Loucy (cell line): ENCODE results near the gene CDH20.

ENCODE experiments used
- H2AFZ ChIP-seq: fragments of 200-600 bp; sonication (generic); 2 replicates; pipeline ENCODE4 v1.6.0; 2016; ENCODE audit warnings: antibody characterized with exemption, mild to moderate bottlenecking, low read length, moderate library complexity
- H3F3A ChIP-seq: fragments of 200-600 bp; 2 replicates; pipeline ENCODE4 v1.6.0; 2016; ENCODE audit warnings: antibody characterized with exemption, low read depth, mild to moderate bottlenecking
- H3K27me3 ChIP-seq: fragments of 200-600 bp; sonication (generic); 2 replicates; pipeline ENCODE4 v1.6.1; 2014; ENCODE audit warnings: low read length, mild to moderate bottlenecking; ENCODE audit not compliant: insufficient read depth, poor library complexity, severe bottlenecking
- H3K36me3 ChIP-seq: fragments of 200-600 bp; sonication (generic); 2 replicates; pipeline ENCODE4 v1.6.1; 2016; ENCODE audit warnings: low read length; ENCODE audit not compliant: insufficient read depth
- H3K4me1 ChIP-seq: fragments of 200-600 bp; sonication (generic); 2 replicates; pipeline ENCODE4 v1.5.1; 2014; ENCODE audit warnings: low read length, mild to moderate bottlenecking; ENCODE audit not compliant: insufficient read depth, poor library complexity, severe bottlenecking
- H3K4me2 ChIP-seq: fragments of 200-600 bp; sonication (generic); 2 replicates; pipeline ENCODE4 v1.6.0; 2014; ENCODE audit warnings: antibody characterized with exemption, low read length, low read depth, mild to moderate bottlenecking; ENCODE audit not compliant: poor library complexity, severe bottlenecking
- H3K4me3 ChIP-seq: fragments of 200-600 bp; sonication (generic); 2 replicates; pipeline ENCODE4 v1.5.1; 2014; ENCODE audit warnings: low read length, mild to moderate bottlenecking, mixed read lengths; ENCODE audit not compliant: poor library complexity, severe bottlenecking
- H3K79me2 ChIP-seq: fragments of 200-600 bp; sonication (generic); 2 replicates; pipeline ENCODE4 v1.6.1; 2014; ENCODE audit warnings: low read length; ENCODE audit not compliant: insufficient read depth
- H3K9ac ChIP-seq: fragments of 200-600 bp; sonication (generic); 2 replicates; pipeline ENCODE4 v1.6.0; 2014; ENCODE audit warnings: mild to moderate bottlenecking, low read depth, low read length, moderate library complexity; ENCODE audit not compliant: poor library complexity, severe bottlenecking
- H3K9me2 ChIP-seq: fragments of 200-600 bp; sonication (generic); replicated peaks from 2 replicates; pipeline ENCODE4 v1.6.1; 2016; ENCODE audit warnings: low read depth, low read length, mixed read lengths
- H3K9me3 ChIP-seq: fragments of 200-600 bp; sonication (generic); 2 replicates; pipeline ENCODE4 v1.6.1; 2014; ENCODE audit warnings: mild to moderate bottlenecking, antibody characterized with exemption, low read length, low read depth; ENCODE audit not compliant: insufficient read depth
- H4K20me1 ChIP-seq: fragments of 200-600 bp; sonication (generic); 2 replicates; pipeline ENCODE4 v1.6.0; 2014; ENCODE audit warnings: antibody characterized with exemption, low read length, mild to moderate bottlenecking; ENCODE audit not compliant: insufficient read depth, poor library complexity, severe bottlenecking
- EZH2phosphoT487 ChIP-seq: fragments of 200-600 bp; IDR thresholded peaks from 2 replicates; pipeline ENCODE4 v1.6.1; 2018; ENCODE audit warnings: antibody characterized with exemption, mild to moderate bottlenecking, moderate library complexity, borderline replicate concordance
- TF ChIP-seq, protein P1 (sequence below): fragments of 200-600 bp; sonication (generic); conservative IDR thresholded peaks from 2 replicates; pipeline ENCODE4 v1.5.1; 2014; ENCODE audit warnings: mild to moderate bottlenecking, antibody characterized with exemption, low read length

CDH20 gene

GRCh38 chr18:61474918-61475317, 141.7 kb downstream of the CDH20 start:
- Histone ChIP-seq H3K4me3 (no peak overlapping the region), H3K9me3 (no peaks in the 10 kb centered on the region), H3K36me3 (no peaks in the 10 kb centered on the region), H3K9ac (no peak overlapping the region), H2AFZ (no peak overlapping the region), H3K79me2 (no peaks in the 10 kb centered on the region), H3K9me2 (no peaks in the 10 kb centered on the region), H3K4me2 (no peak overlapping the region), H3K27me3 (no peaks in the 10 kb centered on the region), H3F3A (no peaks in the 10 kb centered on the region), H3K4me1 (no peaks in the 10 kb centered on the region), H4K20me1 (no peaks in the 10 kb centered on the region)
- no peak for TF ChIP-seq EZH2phosphoT487
- TF ChIP-seq, protein P1, sequence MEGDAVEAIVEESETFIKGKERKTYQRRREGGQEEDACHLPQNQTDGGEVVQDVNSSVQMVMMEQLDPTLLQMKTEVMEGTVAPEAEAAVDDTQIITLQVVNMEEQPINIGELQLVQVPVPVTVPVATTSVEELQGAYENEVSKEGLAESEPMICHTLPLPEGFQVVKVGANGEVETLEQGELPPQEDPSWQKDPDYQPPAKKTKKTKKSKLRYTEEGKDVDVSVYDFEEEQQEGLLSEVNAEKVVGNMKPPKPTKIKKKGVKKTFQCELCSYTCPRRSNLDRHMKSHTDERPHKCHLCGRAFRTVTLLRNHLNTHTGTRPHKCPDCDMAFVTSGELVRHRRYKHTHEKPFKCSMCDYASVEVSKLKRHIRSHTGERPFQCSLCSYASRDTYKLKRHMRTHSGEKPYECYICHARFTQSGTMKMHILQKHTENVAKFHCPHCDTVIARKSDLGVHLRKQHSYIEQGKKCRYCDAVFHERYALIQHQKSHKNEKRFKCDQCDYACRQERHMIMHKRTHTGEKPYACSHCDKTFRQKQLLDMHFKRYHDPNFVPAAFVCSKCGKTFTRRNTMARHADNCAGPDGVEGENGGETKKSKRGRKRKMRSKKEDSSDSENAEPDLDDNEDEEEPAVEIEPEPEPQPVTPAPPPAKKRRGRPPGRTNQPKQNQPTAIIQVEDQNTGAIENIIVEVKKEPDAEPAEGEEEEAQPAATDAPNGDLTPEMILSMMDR, result no peak

DNA sequence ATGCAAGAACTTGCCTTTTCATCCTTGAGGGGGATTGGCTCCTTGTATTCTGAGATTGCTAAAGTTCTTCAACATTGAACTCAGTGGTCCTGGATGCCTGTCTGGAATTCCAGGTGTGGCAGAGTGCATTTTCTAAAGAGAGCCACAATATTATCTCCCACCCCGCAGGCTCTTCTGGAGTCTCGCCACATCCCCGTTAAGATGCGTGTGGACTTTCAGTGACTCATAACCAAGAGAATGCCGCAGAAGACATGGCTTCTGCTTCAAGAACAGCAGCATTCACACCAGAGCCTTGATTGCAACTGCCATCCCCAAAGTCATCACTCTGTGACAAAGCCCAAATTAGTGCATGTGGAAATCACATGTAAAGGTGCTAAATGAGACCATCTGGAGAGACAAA, 142.7 kb downstream of the CDH20 start:
- H3K36me3 ChIP-seq, result no peaks in the 10 kb centered on the region
- H3K9ac ChIP-seq, result no peak overlapping the region
- H3K4me3 ChIP-seq, result no peak overlapping the region
- TF ChIP-seq, protein P1, result no peak
- no peak for TF ChIP-seq EZH2phosphoT487
- H3K4me2 ChIP-seq, result no peak overlapping the region
- H3K9me2 ChIP-seq, result no peaks in the 10 kb centered on the region
- H3K9me3 ChIP-seq, result no peaks in the 10 kb centered on the region
- H3K79me2 ChIP-seq, result no peaks in the 10 kb centered on the region
- H2AFZ ChIP-seq, result no peak overlapping the region
- H4K20me1 ChIP-seq, result no peaks in the 10 kb centered on the region
- no peaks in the 10 kb centered on the region for H3K4me1 ChIP-seq
- no peaks in the 10 kb centered on the region for H3F3A ChIP-seq
- H3K27me3 ChIP-seq, result no peaks in the 10 kb centered on the region

DNA sequence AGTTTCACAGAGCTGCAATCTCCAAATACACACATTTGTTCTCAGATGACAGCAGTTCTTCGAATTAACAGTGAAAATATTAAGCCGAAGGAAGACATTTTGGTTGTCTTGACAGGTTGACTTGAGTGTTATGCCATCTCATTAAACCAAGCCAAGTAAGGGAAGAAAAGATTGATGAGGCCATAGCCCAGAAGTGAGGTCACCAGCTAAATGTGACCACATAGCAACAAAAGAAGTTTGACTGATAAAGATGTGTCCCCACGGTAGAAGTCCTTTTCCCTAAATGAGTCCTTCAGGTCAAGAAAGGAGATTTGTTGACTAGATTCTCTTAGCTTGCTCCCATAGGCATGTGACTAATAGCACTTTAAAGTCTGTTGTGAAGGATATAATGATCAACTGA, 156.1 kb downstream of the CDH20 start:
- Histone ChIP-seq H3K9me3 (no peaks in the 10 kb centered on the region), H2AFZ (no peak overlapping the region), H3K27me3 (no peaks in the 10 kb centered on the region), H3K4me1 (no peaks in the 10 kb centered on the region), H3K79me2 (no peaks in the 10 kb centered on the region), H3F3A (no peaks in the 10 kb centered on the region), H3K9ac (no peak overlapping the region), H4K20me1 (no peaks in the 10 kb centered on the region), H3K9me2 (no peaks in the 10 kb centered on the region), H3K4me3 (no peak overlapping the region), H3K4me2 (no peak overlapping the region), H3K36me3 (no peaks in the 10 kb centered on the region)
- TF ChIP-seq, protein P1, result no peak
